ENCODE data around the gene EEPD1.

- TF ChIP-seq CTCF (IDR thresholded peaks at IDR 0.05), result no peak
- TF ChIP-seq POLR2AphosphoS5 (IDR thresholded peaks at IDR 0.05; ENCODE audit: low read depth, low read length), result no peak
- no peak for TF ChIP-seq SIN3A (IDR thresholded peaks at IDR 0.05; ENCODE audit: borderline replicate concordance, insufficient read depth, low read depth, low read length)
These were observed 8.9 kb downstream of the EEPD1 start for GRCh38 chr7:36161996-36162395.

Data from Panc1 (cell line).